Effector memory CD4-positive, alpha-beta T cell (primary cell): ENCODE measurements around the gene MRTO4.
"Not testable (repeated sequence)": the region's sequence is repeated elsewhere in the genome, so short reads cannot be mapped to it uniquely, and the experiment has no call there.

Experiments used
- DNase-seq, 3 donors: peaks; one replicate each; pipeline ENCODE4 v3.0.0-alpha.2; 2020
- H3K27ac ChIP-seq: 2 replicates; pipeline ENCODE4 v1.7.0; 2013; ENCODE audit warnings: mild to moderate bottlenecking, low read length, moderate library complexity; ENCODE audit not compliant: insufficient read depth, poor library complexity, severe bottlenecking
- H3K27me3 ChIP-seq: replicated peaks from 2 replicates; pipeline ENCODE4 v1.7.0; 2013; ENCODE audit warnings: mild to moderate bottlenecking, low read length; ENCODE audit not compliant: insufficient read depth, control insufficient read depth, poor library complexity, severe bottlenecking
- H3K36me3 ChIP-seq: 2 replicates; pipeline ENCODE4 v1.7.0; 2013; ENCODE audit warnings: mild to moderate bottlenecking, low read length, moderate library complexity; ENCODE audit not compliant: control insufficient read depth, insufficient read depth
- H3K4me1 ChIP-seq: 2 replicates; pipeline ENCODE4 v1.7.0; 2013; ENCODE audit warnings: low read length, mild to moderate bottlenecking; ENCODE audit not compliant: control insufficient read depth, insufficient read depth, poor library complexity, severe bottlenecking
- H3K4me3 ChIP-seq: 2 replicates; pipeline ENCODE4 v1.7.0; 2013; ENCODE audit warnings: low read length, low read depth, mild to moderate bottlenecking; ENCODE audit not compliant: insufficient read depth, poor library complexity, severe bottlenecking
- H3K9me3 ChIP-seq: 2 replicates; pipeline ENCODE4 v1.7.0; 2013; ENCODE audit warnings: mild to moderate bottlenecking, low read length, moderate library complexity; ENCODE audit not compliant: control insufficient read depth

Gene MRTO4

DNA sequence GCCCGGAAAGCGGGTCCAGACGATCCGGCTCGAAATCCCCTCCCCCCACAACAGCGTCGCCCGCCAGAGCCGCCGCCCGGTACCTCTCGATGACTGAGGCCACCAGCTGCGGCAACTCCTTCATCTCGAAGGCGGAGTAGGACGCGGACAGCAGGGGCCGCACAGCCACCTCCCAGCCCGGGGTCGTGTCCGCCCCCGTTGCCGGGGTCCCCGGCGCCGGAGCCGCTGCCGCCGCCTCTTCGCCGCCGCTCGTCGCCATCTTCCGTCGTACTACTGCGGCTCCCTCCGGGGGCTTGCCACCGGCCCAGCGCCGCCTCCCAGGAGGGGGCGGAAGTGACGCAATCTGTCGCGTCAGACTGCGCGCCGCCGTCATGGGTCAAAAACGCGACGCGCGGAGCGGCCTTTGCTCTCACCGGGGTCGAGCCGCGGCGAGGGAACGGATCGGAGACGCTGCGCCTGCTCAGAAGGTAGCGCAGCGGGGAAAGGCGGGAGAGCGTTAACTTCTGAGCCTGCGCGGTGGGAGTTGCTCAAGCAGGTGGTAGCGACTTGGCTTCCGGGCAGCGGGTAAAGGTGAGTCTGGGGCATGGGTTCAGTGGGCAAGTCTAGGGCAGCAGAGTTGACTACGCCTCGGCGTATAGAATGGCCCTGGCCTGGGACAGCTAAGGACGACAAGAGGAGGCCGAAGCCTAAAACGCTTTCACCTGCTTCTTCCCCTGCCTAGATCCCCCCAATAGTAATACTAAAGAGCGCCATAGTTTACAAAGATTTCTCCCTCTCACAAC lies 41.4 kb upstream of the MRTO4 start, which contains the start of gene UBR4:
Gene UBR4 (minus strand): TSS at position 277 of the 782 bp plus-strand sequence. CDS start 18 bp downstream, at position 259.
- H3K4me1 ChIP-seq = peaks cover 19% of the 10 kb centered on the region
- no peaks in the 10 kb centered on the region for H3K27me3 ChIP-seq
- H3K9me3 ChIP-seq = no peaks in the 10 kb centered on the region
- no peaks in the 10 kb centered on the region for H3K36me3 ChIP-seq
- H3K27ac ChIP-seq = peak within 1 kb of the TSS; percentile 94
- DNase-seq = peak; percentile 95 to 96 (median 95)
- peak within 1 kb of the TSS; percentile 96 for H3K4me3 ChIP-seq

DNA sequence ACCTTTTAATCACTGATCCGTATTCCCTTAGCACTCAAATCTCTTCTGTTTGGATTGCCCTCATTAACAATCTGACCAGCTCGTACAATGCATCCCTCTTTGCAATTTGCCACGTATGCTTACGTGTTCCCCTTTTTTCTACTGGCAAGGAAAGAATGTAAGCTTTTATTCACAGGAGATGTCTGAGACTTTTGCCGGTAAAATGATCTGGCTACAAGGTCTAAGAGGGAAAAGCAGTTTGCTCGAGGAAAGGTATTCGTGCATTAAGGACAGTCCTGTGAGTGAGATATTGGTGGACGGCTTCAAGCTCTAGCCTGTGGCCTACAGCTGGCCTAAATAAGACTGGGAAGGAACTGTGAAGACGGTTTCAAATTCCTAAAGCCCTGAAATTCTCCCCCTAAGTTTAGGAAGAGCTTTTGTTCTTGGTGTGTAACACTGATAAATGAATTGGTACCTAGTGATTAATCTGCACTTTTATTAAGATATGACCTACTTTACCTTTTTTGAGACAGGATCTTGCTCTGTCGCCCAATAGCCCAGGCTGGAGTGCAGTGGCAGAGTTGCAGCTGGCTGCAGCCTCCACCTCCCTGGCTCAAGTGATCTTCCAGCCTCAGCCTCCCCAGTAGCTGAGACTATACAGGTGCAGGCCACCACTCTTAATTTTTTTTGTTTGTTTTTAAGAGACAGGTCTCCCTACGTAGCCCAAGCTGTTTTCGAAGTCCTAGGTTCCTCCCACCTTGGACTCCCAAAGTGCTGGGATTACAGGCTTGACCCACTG lies 40.6 kb upstream of the MRTO4 start:
- Histone ChIP-seq H3K27me3 (no peaks in the 10 kb centered on the region), H3K36me3 (no peaks in the 10 kb centered on the region), H3K9me3 (no peaks in the 10 kb centered on the region), H3K4me3 (peak overlapping the region; percentile 96), H3K27ac (peak overlapping the region; percentile 94), H3K4me1 (peaks cover 19% of the 10 kb centered on the region)
- DNase-seq = no peak

DNA sequence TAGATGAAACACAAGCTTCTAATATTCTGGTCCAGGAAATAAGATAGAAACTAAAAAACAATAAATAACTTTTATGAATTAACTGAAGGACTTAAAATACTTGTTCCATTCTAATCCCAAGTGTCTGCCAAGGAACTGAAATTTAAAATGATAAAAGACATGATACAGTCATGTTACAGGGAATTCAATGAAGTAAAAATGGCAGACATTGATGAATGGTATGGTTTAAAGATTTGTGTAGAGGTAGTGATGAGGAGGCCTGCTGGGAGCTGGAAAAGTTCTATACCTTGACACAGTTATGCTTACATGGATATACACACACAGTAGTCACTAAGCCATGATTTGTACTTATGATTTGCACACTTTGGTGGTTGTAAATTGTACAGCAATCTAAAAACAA lies 39.4 kb upstream of the MRTO4 start:
- Histone ChIP-seq H3K9me3 (no peaks in the 10 kb centered on the region), H3K4me1 (peaks cover 19% of the 10 kb centered on the region), H3K4me3 (no peak overlapping the region), H3K27ac (peak overlapping the region; percentile 26), H3K27me3 (no peaks in the 10 kb centered on the region), H3K36me3 (peaks cover 4% of the 10 kb centered on the region)
- no peak for DNase-seq

DNA sequence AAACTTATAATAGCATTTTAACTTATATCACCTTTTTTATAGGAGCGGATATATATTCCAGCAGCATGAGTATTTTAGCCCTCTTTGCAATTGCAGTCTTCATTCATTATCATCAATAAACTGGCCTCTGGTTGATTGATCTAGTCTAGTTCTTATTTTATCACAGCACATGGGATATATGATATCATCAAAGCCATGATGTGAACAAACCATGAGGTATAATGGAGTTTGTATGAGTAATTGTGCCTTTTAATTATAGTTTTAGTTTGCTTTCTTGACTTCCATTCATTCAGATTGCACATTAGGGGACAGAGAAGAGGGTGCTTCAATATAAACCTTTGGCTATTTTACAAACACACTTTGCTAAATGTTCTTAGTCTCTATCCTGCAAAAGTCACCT lies 38.0 kb upstream of the MRTO4 start:
- no peaks in the 10 kb centered on the region for H3K9me3 ChIP-seq
- H3K27me3 ChIP-seq = no peaks in the 10 kb centered on the region
- H3K4me3 ChIP-seq = no peak overlapping the region
- H3K36me3 ChIP-seq = peaks cover 8% of the 10 kb centered on the region
- H3K27ac ChIP-seq = no peak overlapping the region
- no peak for DNase-seq
- H3K4me1 ChIP-seq = peaks cover 19% of the 10 kb centered on the region

DNA sequence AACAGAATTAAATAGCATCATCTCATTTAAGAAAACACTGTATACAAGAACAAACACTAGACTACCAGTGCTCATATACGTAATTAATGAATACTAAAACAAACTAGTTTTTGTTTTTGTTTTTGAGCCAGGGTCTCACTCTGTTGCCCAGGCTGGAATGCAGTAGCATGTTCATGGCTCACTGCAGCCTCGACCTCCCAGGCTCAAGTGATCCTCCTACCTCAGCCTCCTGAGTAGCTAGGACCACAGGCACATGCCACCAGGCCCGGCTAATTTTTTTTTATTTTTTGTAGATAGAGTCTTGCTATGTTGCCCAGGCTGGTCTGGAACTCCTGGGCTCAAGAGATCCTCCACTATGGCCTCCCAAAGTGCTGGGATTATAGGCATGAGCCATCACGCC lies 35.0 kb upstream of the MRTO4 start:
- not testable (repeated sequence) for H3K27ac ChIP-seq, H3K27me3 ChIP-seq, H3K9me3 ChIP-seq, H3K4me1 ChIP-seq, H3K4me3 ChIP-seq, DNase-seq
- peaks cover 37% of the 10 kb centered on the region for H3K36me3 ChIP-seq

DNA sequence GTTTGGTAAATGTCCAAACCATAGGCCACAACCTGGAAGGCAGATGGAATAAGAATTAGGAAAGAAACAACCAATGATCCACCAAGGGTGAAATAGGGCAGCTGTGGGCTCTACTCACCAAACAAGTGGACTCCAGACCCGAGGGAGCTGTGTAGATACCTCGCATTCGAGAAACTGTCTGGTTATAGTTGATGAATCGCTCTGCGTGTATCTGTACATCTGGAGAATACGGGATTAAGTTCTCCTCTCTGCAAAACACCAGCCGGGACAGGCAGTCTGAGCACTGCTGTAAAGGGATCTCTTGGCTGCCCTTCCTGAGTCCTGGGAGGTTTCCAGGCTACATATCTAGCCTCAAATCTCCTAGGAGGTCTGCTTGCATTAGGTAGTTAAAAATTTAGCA lies 32.2 kb upstream of the MRTO4 start:
- H3K36me3 ChIP-seq = peaks cover 64% of the 10 kb centered on the region

DNA sequence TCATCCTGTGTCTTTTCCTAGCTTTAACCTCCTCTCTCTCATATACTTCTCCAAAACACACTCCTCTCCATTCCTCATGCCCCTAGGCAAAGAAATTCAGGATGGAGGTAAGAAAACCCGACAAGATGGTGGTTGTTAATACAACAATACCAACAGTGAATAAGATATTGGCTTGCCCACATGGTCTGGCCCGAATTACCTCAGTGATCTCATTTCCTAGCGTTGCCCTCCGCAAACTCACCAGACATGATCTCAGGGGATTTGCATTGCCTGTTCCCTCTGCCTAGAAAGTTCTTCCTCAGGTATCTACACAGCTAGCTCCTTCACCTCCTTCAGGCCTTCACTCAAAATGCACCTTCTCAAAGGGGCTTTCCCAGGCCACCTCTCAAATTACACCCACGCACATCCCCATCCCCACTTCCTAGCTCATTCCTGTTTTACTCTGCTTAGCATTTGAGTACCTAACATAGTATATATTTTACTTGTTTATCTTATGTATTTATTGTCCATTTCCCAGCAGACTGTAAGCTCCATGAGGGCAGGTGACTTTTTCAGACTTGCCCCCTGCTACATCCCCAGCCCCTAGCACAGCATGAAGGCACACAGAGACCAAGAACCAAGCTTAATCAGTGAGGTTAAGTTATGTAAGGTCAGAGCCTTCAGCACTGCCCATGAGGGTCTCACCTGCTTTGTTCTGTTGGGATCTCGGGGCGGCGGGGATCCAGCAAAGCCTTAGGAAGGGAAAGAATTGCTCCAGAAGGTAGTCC lies 31.3 kb upstream of the MRTO4 start:
- DNase-seq = no peak
- Histone ChIP-seq H3K27me3 (no peaks in the 10 kb centered on the region), H3K27ac (no peak overlapping the region), H3K9me3 (no peaks in the 10 kb centered on the region), H3K36me3 (peaks cover 71% of the 10 kb centered on the region), H3K4me1 (no peaks in the 10 kb centered on the region), H3K4me3 (no peak overlapping the region)

More for the DNA sequence above, 32.2 kb upstream of the MRTO4 start:
- H3K4me3 ChIP-seq = no peak overlapping the region
- no peak overlapping the region for H3K27ac ChIP-seq
- no peaks in the 10 kb centered on the region for H3K4me1 ChIP-seq
- no peak for DNase-seq
- H3K27me3 ChIP-seq = no peaks in the 10 kb centered on the region
- H3K9me3 ChIP-seq = no peaks in the 10 kb centered on the region

DNA sequence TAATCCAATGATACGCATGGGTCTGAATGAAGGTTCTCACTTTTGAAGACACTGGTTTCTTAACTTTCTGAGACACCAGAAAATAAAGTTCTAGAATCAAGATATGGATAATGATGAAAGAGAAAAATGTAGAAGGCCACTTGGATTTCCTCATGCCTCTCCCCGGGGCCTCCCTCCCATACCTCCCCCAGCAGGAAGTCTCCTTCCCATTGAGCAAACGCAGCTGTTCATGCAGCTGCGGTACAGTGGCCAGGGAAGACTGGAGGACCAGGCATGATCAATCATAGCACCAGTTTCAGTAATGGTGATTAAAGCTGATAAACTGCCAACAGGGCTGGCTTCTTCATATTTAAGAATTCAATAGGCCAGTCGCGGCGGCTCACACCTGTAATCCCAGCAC lies 30.6 kb upstream of the MRTO4 start:
- Histone ChIP-seq H3K4me1 (no peaks in the 10 kb centered on the region), H3K27me3 (no peaks in the 10 kb centered on the region), H3K36me3 (peaks cover 77% of the 10 kb centered on the region), H3K27ac (no peak overlapping the region), H3K4me3 (no peak overlapping the region), H3K9me3 (no peaks in the 10 kb centered on the region)
- DNase-seq = no peak

DNA sequence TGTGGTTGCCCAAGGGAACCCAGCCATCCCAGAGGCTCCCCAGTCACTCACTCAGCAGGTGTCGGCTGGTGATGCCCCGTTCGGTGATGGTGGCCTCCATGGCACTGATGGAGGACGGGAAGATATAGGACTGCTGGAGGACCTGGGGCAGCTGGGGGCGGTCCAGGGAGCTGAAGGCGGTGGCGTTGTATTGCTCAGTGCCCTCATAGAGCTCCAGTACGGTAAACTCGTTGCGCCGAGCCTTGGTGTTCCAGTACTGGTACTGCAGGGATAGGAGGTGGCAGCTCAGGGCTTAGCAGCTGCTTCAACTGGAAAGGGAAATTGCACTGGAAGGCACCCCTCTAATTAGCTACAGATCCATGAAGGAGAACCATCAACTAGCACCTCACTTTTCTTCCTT lies 29.0 kb upstream of the MRTO4 start:
- Histone ChIP-seq H3K9me3 (no peaks in the 10 kb centered on the region), H3K27ac (no peak overlapping the region), H3K27me3 (no peaks in the 10 kb centered on the region), H3K36me3 (peaks cover 85% of the 10 kb centered on the region), H3K4me1 (no peaks in the 10 kb centered on the region), H3K4me3 (no peak overlapping the region)
- no peak for DNase-seq
